Epithelial cell of esophagus (primary cell): ENCODE measurements around the gene CCSER1.

ENCODE experiments used
- DNase-seq: peaks from one replicate; pipeline ENCODE4 v3.0.0; 2010; ENCODE audit warnings: low read depth
- H3K4me3 ChIP-seq: 2 replicates; pipeline ENCODE4 v1.5.1; 2011; ENCODE audit warnings: mild to moderate bottlenecking, low read length, control low read depth
- CTCF ChIP-seq: IDR thresholded peaks from 2 replicates; pipeline ENCODE4 v1.5.1; 2011; ENCODE audit warnings: low read depth, mild to moderate bottlenecking, low read length, control low read depth, inconsistent platforms; ENCODE audit not compliant: insufficient read depth; ENCODE audit errors: missing control alignments

The CCSER1 gene

GRCh38 chr4:90186229-90186628, 59.0 kb downstream of the CCSER1 start:
- H3K4me3 ChIP-seq = no peak overlapping the region
- TF ChIP-seq CTCF = no peak
- no peak for DNase-seq

- no peak for TF ChIP-seq CTCF
- no peak overlapping the region for H3K4me3 ChIP-seq
- DNase-seq = no peak
These were observed 60.1 kb downstream of the CCSER1 start for GRCh38 chr4:90187148-90187884.

DNA sequence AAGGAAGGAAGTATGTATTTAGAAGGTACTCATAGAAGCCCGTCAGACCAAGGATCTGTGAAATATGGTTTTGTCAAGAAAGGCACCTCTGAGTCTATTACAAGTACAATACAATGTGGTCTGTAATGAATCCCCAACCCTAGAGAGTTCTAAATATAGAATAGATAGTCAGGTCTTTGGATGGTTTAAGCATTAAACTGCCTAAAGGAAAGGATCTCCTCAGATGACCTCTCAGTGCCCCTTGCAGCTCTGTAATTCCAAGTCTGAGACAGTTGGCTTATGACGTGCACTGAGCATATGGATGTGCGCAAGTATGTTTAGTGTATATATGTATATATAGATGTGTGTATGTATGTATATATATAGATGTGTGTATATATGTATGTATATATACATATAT, 62.0 kb downstream of the CCSER1 start:
- no peak for TF ChIP-seq CTCF
- DNase-seq = no peak
- H3K4me3 ChIP-seq = no peak overlapping the region

DNA sequence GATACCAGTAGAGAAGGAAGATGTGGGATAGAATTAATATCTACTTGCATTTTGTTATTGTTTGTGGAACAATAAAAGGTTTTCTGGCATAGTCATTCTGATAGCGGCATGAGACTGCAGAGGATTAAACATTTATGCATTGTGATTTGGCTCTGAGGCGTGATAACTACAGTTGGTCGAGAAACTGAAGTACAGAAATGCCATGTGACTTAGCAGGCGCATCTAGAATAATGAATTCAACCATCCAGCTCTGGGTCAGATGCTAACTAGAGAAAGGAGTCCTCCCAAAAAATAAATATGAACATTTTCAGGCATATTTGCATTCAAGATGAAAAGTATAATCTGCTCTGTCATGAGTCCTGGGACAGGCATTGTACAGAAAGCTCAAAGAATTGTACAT, 62.8 kb downstream of the CCSER1 start:
- no peak overlapping the region for H3K4me3 ChIP-seq
- no peak for TF ChIP-seq CTCF
- no peak for DNase-seq

DNA sequence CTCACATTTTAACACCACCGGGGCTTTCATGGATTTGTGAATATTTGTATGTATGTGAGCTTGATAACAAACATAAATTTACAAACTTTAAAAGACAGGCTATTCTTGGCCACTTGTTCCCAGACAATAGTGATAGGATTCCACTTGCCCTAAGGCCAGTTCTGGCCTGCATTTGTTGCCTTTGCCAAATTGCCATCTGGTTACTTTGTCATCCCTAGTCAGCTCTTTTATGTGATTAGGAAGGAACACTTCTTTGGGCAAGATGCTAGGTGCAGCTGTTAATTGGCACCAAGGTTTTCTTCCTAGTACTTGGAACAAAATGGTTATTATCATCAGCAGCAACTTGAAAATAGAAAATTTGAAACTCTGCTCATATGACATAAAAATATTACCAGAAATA, 63.3 kb downstream of the CCSER1 start:
- H3K4me3 ChIP-seq = no peak overlapping the region
- TF ChIP-seq CTCF = no peak
- DNase-seq = peak; percentile 9

GRCh38 chr4:90198086-90198847, 71.1 kb downstream of the CCSER1 start:
- DNase-seq = peak; percentile 17
- no peak for TF ChIP-seq CTCF
- H3K4me3 ChIP-seq = no peak overlapping the region
